Measurements from ENCODE around the gene TXNDC2.

DNA sequence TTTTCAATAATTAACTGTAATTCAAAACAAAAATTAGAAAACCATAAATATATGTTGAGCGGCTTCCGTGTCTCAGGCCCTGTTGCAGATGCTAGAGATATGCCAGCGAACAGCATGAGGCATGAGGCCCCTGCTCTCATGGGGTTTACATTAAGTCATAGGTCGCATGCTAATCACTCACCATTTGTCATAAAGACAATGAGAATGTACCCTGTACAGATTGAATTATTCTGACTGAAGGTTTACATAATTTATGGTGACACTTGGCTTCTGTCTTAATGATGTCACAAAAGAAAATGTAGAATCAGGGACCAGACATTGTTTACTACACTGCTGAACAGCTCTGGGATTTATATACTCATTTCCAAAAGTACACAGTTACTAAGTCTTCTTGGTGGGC is 22.1 kb downstream of the TXNDC2 start:
- TF ChIP-seq, protein P1, sequence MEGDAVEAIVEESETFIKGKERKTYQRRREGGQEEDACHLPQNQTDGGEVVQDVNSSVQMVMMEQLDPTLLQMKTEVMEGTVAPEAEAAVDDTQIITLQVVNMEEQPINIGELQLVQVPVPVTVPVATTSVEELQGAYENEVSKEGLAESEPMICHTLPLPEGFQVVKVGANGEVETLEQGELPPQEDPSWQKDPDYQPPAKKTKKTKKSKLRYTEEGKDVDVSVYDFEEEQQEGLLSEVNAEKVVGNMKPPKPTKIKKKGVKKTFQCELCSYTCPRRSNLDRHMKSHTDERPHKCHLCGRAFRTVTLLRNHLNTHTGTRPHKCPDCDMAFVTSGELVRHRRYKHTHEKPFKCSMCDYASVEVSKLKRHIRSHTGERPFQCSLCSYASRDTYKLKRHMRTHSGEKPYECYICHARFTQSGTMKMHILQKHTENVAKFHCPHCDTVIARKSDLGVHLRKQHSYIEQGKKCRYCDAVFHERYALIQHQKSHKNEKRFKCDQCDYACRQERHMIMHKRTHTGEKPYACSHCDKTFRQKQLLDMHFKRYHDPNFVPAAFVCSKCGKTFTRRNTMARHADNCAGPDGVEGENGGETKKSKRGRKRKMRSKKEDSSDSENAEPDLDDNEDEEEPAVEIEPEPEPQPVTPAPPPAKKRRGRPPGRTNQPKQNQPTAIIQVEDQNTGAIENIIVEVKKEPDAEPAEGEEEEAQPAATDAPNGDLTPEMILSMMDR (IDR thresholded peaks at IDR 0.05), result no peak
- no peak for TF ChIP-seq POLR2AphosphoS5 (IDR thresholded peaks at IDR 0.05)
